Thyroid gland (tissue), 4 donors: ENCODE results near the gene SRSF1.

Source experiments
- POLR2A ChIP-seq, 2 donors: fragments of 450-650 bp; IDR thresholded peaks; one replicate each; pipeline ENCODE4 v1.6.1; 2017; ENCODE audit warnings: antibody characterized with exemption in 2 of 2, mild to moderate bottlenecking in 2 of 2, moderate library complexity in 1 of 2
- TF ChIP-seq, protein P1 (sequence below), 6 experiments: fragments of 200-600 bp in 3 of 6; fragments of 450-650 bp in 3 of 6; sonication (generic) in 3 of 6; IDR thresholded peaks; one replicate each; pipeline ENCODE4 v1.5.1; 2016 to 2019; ENCODE audit warnings: antibody characterized with exemption in 6 of 6, mild to moderate bottlenecking in 2 of 6, inconsistent platforms in 1 of 6, moderate library complexity in 1 of 6

DNA sequence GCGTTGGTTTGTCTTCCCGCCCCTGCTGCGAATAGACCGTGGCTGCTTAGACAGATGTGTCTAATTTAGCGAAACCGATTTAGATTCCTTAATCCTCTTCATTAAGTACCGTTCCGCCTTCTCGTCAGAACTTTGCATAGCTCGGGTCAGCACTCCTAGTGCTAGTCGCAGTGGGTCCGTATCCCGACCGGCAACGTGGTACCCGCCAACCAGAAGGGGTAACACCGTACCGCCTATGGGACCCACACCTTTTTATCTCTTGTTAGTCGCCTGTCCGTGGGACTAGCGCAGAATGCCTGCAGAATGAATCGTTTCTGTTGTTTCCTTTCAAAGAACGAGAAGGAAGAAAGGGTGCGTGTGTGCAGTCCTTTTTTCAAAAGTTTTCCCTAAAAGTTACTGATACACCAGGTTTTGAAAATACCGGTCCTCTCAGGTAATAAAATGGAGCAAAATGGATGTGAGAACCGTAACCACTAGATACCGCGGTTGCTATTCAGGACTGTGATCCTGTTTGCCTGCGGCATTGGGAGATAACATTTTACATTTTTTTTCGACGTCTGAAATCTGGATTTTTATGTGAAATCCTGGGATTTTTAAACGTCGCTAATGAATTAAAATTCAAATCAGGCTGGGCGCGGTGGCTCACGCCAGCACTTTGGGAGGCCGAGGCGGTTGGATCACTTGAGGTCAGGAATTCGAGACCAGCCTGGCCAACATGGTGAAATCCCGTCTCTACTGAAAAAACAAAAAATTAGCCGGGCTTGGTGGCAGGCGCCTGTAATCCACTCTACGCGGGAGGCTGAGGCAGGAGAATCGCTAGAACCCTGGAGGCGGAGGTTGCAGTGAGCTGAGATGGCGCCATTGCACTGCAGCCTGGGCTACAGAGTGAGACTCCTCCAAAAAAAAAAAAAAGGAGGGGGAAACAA lies 998 bp upstream of the SRSF1 start:
- TF ChIP-seq, protein P1, sequence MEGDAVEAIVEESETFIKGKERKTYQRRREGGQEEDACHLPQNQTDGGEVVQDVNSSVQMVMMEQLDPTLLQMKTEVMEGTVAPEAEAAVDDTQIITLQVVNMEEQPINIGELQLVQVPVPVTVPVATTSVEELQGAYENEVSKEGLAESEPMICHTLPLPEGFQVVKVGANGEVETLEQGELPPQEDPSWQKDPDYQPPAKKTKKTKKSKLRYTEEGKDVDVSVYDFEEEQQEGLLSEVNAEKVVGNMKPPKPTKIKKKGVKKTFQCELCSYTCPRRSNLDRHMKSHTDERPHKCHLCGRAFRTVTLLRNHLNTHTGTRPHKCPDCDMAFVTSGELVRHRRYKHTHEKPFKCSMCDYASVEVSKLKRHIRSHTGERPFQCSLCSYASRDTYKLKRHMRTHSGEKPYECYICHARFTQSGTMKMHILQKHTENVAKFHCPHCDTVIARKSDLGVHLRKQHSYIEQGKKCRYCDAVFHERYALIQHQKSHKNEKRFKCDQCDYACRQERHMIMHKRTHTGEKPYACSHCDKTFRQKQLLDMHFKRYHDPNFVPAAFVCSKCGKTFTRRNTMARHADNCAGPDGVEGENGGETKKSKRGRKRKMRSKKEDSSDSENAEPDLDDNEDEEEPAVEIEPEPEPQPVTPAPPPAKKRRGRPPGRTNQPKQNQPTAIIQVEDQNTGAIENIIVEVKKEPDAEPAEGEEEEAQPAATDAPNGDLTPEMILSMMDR (IDR thresholded peaks at IDR 0.05): no peak
- no peak for TF ChIP-seq POLR2A (IDR thresholded peaks at IDR 0.05)
